ENCODE results near the gene ABLIM2.
A peak's percentile ranks its signal among the peaks of the same experiment; 100 is the strongest.
"Not testable (repeated sequence)": the region's sequence is repeated elsewhere in the genome, so short reads cannot be mapped to it uniquely, and the experiment has no call there.

The ABLIM2 gene

DNA sequence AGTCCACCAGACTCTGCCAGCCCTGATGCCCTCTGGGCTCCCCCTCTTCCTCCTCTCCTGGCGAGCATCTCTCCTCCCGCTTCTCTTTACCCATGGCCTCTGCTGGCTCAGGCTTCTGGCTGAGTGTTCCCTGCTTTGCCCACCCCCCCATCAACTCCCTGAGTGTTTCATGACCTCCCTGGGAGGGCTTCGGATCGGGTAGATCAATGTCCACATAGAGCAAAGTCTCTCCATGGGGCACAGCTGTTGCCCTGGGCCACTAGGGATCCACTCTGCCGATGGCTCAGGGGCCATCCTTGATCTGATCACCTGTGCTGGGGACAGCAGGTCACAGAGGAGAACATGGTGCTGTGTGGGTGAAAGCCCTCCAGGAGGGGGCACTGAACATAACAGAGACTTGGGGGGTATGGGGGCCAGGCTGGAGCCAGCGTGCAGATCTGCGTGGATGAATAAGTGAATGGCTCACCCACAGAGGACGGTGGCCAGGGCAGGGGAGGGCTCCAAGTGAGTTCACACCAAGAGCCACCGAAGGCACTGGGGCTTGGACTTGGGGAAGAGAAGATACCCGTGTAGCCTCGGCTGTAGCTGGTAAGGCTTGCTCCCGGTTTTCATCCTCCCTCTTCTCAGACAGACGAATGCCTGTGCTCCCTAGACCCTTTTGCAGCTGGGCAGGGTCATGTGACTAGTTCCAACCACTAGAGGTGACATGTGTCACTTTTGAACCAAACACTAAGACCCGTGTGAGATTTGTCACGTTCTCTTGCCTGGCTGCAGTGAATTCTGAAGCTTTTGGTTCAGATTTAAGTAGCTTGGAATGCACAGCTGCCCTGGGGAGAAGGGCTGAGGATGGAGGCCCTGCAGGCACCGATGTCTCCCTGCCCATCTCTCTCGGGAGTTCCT, 195.8 kb downstream of the ABLIM2 start:
- DNase-seq (ENCODE audit: low read depth in 2 of 2): no peak

DNA sequence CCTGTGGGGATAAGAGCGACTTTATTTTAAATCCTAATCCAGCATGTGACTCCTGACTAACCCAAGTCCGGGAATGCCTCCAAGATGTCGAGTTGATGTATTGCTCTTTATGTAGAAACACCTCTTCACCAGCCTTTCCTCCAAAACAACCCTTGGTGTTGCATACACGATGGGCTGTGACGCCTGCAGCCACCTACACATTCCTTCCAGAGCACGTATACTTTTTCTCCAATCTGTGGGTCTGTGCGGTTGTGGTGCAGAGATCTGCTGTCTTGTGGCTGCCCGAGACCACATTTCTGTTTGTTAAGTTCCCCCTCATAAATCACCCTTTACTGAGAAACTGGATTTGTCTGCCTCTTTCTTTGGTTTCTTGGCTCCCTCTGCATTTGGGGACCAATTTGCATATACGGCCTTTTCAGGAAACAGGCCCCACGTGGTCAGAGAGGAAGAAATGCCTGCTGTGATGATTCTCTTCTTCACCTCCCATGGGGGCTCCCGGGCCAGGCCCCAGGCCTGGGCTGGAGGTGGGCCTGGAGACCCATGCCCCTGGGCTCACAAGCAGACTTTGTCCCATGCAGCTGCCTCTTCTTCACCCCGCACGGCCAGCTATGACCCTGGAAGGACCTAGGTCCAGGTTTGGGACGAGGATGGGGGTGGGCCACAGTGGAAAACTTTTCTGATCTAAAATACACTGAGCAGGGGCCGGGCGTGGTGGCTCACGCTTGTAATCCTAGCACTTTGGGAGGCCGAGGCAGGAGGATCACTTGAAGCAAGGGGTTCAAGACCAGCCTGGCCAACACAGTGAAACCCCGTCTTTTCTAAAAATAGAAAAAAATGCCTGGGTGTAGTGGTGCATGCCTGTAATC, 197.6 kb downstream of the ABLIM2 start:
- peak; percentile 40 to 75 for DNase-seq (ENCODE audit: low read depth in 2 of 2)

DNA sequence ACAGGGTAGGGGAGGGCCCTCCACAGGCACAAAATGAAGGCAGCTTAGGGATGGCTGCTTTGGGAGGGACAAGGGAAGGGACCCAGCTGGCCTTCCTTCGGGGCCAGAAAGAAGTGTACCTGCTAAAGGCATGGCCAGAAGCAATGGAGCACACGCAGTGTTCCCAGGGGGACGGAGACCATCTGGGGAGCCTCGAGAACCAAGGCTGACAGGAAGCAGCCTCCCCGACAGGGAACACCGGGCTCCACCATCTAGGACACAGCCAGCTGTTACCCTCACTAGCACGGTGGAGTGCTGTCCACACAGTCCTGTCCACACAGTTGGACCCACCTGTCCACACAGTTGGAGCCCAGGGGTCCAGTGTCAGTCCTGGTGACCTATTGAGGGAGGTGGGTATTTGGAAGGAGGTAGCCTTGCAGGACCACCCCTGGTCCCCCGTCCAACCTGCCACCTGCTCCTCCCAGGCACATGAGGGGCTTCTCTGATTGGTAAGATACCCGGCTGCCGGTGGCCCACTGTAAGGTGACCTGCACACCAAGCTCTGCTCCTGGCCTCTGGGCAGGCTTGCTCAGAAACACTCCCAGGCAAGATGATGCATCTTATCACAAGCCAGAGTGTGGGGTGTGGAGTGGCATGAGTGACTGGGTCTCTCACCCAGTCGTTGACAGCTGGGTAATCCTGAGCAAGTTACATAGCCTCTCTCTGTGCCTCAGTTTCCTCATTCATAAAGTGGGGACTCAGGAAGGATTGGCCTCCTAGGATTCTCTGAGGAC, 198.4 kb downstream of the ABLIM2 start:
- DNase-seq (ENCODE audit: low read depth in 2 of 2): no peak

DNA sequence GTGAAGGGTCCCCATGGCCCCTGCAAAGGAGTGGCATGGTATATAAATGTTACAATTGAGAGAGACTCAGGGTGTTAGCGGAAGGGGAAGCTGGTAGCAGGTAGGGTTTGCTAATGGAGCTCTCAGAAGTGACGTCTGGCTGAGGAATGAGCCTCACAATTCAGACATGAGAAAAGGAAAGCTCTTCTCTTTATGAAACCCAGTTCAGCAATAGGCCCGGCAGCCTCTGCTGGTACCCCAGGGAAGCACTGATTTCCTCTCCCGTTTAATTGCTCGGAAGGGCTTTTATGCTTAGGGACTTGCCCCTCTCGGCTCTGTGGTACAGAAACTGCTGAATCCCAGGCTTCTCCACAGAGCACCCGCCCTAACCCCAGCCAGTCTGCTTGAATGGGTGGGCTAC, 199.5 kb downstream of the ABLIM2 start:
- no peak for DNase-seq (ENCODE audit: low read depth in 2 of 2)

DNA sequence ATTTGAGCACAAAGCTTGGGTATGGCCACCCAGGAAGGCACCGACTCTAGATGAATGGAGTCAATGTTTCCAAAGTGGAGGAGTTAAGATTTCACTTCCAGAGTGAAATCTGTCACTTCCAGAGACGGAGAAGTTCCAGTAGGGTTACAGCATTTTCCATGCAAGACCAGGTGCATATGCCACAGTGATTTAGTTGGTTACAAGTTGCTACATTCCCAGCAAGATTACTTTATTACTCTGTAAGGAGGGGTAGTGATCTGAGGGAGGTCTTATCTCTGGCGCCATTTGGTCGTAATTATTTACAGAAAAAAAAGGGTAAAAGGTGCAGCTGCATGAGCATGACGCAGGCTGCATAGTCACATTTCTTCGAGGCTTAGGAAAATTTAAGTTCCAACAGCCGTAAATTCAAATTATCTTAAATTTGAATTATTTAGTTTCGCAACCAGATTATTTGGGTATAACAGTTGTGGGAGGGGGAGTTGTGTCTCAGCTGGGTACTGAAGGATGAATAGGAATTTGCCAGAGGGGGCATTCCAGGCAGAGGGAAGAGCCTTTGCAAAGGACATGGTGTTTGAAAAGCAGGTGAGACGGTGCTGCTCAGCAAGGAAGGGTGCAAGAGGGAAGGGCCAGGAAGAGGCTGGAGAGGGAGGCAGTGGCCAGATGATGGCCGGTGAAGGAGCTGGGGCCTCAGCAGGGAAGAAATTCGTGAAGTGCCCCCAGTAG, 201.5 kb downstream of the ABLIM2 start:
- DNase-seq (ENCODE audit: low read depth in 2 of 2): no peak

DNA sequence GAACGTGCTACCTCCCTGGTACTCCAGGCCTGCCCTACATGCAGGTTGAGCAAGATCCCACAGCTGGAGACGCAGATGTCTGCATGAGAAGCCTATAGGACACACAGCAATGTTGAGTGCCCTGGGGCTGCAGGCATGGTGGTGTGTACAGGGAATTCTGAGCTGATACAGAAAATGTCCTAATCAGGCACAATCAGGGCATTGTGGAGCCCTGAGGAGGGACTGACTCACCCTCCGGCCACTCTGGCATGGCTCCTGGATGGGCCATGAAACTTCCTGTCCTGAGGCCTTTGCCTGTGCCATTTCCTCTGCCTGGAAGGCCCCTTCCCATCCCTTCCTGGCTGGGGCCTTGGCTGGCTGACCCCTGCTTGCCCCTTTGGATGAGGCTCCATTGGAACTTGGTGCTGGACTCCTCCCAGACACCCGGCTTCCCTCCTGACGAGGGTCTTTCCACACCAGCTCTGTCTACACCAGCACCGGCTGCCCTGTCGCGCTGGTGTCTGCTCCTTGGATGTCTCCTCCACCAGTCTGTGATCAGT, 202.3 kb downstream of the ABLIM2 start:
- DNase-seq (ENCODE audit: low read depth in 2 of 2): no peak

DNA sequence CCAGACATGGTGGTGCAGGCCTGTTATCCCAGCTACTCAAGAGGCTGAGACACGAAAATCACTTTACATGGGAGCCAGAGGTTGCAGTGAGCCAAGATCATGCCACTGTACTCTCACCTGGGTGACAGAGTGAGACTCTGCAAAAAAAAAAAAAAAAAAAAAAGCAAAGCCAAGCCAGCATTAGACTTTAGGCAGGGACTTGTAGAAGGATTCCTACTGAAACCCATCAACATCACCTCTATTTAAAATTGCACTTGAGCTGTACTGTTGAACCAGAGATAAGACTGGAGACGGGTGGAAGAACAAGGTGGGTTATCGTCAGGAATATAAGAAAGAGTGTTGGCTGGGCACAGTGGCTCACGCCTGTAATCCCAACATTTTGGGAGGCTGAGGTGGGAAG, 203.2 kb downstream of the ABLIM2 start:
- no peak for DNase-seq (ENCODE audit: low read depth in 2 of 2)

DNA sequence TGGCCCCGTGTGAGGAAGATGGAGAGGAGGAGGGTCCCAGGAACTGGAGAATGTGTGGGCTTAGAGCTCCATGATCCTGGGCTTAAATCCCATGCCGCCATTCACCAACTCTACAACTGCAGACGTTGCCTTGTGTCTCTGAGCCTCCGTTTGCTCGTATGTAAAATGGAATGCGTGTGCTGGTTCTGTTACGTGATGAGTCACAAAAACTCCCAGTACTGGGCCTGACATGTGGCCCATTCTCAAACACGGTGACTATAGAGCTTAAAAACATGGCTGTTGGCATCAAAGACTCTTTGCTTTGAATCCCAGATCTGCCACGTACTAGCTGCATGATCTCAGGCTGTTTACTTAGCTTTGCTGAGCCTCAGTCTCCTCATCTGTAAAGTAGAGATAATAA, 206.0 kb downstream of the ABLIM2 start:
- DNase-seq (ENCODE audit: low read depth in 2 of 2): no peak

DNA sequence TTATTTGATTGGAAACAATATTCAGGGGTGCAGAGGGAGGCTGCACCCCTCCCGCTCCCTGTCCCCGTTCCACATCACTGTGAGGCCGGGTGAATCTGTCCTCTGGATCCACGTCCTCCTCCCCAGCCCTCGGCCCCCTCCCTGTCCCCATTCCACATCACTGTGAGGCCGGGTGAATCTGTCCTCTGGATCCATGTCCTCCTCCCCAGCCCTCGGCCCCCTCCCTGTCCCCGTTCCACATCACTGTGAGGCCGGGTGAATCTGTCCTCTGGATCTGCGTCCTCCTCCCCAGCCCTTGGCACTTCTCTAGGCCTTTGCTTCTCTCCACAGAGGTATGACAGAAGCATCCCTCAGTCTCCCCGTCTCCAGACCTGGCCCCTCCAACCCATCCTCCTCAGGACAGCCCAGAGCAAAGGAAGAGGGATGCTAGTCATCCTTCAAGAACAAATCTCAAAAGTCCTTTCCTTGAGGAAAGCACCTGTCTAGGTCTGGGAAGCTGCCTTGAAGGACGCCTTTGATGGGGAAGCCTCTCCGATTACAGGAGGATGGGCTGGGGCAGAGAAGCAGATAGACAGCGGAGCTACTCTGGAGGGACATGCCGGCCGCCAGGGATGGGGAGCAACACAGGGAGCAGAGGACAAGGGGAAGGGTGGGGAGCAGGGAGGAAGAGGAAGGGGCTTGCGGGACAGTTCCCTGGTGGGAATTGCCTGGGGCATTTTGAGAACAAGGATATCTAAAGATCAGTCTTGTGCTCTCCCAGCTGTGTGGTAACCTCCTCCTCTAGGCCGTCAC, 208.1 kb downstream of the ABLIM2 start:
- DNase-seq (ENCODE audit: low read depth in 2 of 2): no peak

DNA sequence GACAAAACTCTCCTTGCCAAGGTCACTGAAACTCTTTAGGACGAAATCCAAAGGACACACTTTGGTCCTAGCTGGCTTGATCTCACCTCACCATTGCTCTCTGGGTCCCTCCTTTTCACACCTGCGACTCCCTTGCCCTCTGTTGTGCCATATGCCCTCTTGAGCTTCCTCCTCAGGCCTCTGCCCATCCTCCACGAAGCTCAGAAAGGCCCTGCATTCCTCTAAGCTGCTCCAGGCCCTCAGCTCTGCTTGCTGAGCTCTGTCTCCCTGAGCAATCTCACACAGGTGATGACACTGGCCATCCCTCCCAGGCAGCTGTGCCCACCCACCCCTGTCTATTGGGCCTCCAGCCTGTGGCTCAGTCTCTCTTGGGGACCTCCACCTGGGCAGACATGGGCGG, 208.9 kb downstream of the ABLIM2 start:
- DNase-seq (ENCODE audit: low read depth in 2 of 2): no peak

DNA sequence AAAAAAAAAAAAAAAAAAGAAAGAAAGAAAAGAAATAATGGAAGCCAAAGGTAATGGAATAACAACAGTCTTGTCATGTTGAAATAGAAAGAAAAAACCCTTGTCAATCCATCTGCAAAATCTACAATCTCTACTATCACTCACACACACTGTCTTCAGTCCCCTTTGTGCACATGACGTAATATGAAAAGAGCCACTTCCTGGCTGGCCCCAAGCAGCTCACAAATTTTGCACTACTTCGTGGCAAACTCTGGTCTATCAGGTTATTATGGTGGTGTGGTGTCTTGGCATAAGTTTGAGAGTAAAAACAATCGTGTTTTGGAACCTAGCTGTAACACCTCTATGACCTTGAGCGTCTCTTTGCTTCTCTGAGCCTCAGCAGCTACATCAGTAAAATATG, 210.7 kb downstream of the ABLIM2 start:
- DNase-seq (ENCODE audit: low read depth in 2 of 2): no peak

DNA sequence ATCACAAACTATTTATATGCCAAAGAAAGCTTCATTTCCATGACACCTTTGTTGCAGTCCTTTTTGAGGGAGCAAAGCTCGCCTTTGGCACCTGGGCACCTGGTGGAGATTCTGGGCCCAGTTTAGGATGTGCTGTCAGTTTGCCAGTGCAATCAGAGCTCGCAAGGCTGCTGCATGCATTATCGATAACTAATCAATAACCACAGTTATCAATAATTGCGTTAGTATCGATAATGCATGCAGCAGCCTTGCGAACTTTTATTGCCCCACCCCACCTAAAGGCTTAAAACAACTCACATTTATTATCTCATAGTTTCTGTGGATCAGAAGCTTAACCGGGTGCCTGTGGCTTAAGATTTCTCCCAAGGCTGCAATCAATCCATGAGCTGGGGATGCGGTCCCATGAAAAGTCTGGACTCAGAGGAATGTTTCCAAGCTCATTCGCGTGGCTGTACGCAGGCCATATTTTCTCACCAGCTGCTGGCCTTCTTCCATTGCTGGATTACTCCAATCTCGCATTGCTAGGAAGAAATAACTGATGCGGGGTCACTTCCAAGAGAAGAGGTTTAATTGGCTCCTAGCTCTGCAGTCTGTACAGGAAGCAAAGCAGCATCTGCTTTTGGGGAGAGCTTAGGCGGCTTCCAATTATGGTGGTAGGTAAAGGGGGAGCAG, 212.8 kb downstream of the ABLIM2 start:
- no peak for DNase-seq (ENCODE audit: low read depth in 2 of 2)

DNA sequence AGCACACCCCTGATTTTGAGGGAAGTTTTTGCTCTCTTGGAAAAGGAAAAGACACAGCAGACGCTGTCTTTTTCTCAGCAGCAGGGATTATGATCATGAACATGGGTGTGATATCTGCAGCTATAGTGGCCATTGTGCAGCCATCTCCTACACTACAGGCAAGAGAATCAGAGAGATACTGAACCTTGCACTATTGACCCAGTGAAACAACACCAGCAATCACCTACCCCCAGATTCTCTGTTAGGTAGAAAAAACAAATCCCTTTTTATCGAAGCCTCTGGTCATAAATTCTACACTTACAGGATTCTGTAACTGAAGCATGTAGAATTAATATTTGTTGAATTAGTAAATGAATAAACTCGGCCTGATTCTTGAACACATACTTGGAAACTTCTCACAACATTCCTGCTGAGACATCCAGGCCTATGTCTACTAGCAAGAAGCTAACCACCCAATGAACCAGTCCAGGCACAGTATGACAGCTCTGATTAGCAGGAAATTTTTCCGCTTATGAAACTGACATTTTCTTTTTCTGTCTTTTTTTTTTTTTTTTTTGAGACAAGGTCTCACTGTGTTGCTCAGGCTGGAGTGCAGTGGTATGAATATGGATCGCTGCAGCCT, 213.9 kb downstream of the ABLIM2 start:
- DNase-seq (ENCODE audit: low read depth in 2 of 2): no peak

DNA sequence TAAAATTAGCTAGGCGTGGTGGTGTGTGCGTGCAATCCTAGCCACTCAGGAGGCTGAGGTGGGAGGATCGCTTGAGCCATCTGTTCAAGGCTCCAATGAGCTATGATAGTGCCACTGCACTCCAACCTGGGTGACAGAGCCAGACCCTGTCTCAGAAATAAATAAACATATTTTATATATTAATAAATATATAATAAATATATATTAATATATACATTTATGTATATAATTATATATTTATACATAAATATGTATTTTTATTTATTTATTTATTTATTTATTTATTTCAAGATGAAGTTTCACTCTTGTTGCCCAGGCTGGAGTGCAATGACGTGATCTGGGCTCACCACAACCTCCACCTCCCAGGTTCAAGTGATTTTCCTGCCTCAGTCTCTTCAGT, 214.9 kb downstream of the ABLIM2 start:
- DNase-seq (ENCODE audit: low read depth in 2 of 2): not testable (repeated sequence)

DNA sequence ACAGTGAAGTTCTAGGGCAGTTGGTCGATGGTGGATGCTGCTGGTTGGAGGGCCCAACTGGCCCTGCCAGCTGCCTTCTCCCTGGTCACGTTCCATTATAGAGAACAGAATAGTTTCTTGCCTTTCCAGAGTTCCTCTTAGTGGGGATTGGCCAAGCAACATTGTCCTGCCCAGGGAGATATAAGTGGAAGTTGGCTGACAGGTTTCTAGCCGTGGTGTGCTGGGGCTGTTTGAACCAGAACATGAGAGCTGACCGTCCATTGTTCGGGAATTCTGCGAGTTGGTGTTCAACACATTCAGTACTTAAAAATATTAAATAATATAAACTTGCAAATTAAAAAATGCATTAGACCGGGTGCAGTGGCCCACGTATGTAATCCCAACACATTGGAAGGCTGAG, 215.4 kb downstream of the ABLIM2 start:
- no peak for DNase-seq (ENCODE audit: low read depth in 2 of 2)

DNA sequence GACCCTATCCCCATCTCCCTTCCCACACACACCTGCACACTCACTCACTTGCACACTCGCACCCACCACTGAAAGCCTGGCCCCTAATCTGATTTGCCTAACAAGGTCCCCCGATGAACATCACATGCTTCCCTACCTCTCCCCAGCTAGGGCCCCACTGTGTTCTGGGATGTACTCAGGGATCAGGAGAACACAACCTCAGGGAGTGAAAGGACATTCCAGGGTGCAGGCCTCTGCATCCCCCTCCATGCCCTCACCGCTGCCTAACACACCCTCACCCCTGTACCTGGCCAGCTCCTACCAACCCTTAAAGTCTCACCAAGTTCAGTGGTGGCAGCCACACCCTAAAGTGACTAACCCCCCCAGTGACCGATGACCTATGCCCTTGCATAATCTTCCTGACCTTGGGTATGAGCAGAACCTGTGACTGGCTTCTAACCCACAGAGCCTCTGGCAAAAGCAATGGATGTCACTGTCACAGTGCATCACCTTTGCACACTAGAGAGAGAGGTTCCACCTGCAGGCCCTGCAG, 216.6 kb downstream of the ABLIM2 start:
- DNase-seq (ENCODE audit: low read depth in 2 of 2): no peak

DNA sequence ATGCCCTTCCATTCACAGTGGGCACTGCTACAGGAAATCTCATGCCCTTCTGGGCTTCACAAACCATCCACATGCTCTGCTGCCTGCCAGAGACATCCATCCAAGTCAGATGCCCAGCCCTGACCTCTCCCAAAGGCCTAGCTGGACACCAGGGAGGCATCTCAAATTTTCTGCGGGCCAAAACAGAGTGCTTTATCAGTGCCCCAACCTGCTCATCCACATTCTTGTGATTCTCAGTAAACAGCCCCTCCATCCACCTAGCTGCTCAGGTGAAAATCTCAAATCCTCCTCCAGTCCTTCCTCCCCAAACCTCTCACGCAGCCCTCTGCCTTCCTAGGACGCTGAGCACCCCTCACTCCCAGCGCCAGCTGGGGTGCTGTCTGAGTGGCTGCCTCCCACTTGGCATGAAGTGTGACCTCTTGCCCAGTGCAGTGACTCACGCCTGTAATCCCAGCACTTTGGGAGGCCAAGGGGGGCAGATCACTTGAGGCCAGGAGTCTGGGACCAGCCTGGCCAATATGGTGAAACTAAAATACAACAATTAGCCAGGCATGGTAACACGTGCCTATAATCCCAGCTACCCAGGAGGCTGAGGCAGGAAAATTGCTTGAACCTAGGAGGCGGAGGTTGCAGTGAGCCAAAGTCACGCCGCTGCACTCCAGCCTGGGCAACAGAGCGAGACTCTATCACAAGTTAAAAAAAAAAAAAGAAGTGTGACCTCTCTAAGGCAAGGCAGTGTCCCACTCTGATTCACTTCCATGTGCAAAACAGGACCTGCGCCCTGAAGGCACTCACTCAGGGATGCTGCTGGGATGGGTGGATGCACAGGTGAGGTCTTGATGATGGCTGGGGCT, 217.3 kb downstream of the ABLIM2 start:
- no peak for DNase-seq (ENCODE audit: low read depth in 2 of 2)
